ENCODE measurements around the gene MAP7D3.

The MAP7D3 gene

GRCh38 chrX:136237074-136237473 lies 14.1 kb downstream of the MAP7D3 start:
- Histone ChIP-seq H3K4me1 (ENCODE audit: control insufficient read depth, insufficient read depth, low read length) (no peaks in the 10 kb centered on the region), H3K36me3 (ENCODE audit: control insufficient read depth in 2 of 2, insufficient read depth in 1 of 2, low read length in 2 of 2) (peaks cover 26 to 42% of the 10 kb centered on the region in 2 experiments), H3K27ac (ENCODE audit: extremely low read depth, low read depth, low read length) (no peak overlapping the region), H3K9me3 (ENCODE audit: control insufficient read depth, insufficient read depth, low read depth, low read length) (no peaks in the 10 kb centered on the region), H3K4me3 (ENCODE audit: low read depth, low read length) (no peak overlapping the region)
- TF ChIP-seq ZNF48 (tag by site-specific recombination; IDR thresholded peaks at IDR 0.05) (no peak), ZBTB10 (tag by site-specific recombination; IDR thresholded peaks at IDR 0.05) (no peak), ZFHX2 (tag by site-specific recombination; conservative IDR thresholded peaks at IDR 0.05) (no peak), ZNF654 (tag by site-specific recombination; IDR thresholded peaks at IDR 0.05; ENCODE audit: low read depth) (no peak), AEBP2 (tag by site-specific recombination; IDR thresholded peaks at IDR 0.05; ENCODE audit: borderline replicate concordance) (no peak), ZNF747 (tag by site-specific recombination; IDR thresholded peaks at IDR 0.05) (no peak), RBAK (tag by site-specific recombination; IDR thresholded peaks at IDR 0.05) (no peak), ZNF792 (tag by site-specific recombination; IDR thresholded peaks at IDR 0.05) (no peak), ZNF488 (tag by site-specific recombination; IDR thresholded peaks at IDR 0.05) (no peak), ZNF23 (tag by site-specific recombination; IDR thresholded peaks at IDR 0.05; ENCODE audit: borderline replicate concordance) (no peak), ZNF677 (tag by site-specific recombination; IDR thresholded peaks at IDR 0.05) (no peak), PRDM2 (tag by site-specific recombination; IDR thresholded peaks at IDR 0.05; ENCODE audit: borderline replicate concordance) (no peak), ZSCAN16 (tag by site-specific recombination; IDR thresholded peaks at IDR 0.05) (no peak), KLF1 (tag by site-specific recombination; IDR thresholded peaks at IDR 0.05) (no peak)
- TF ChIP-seq, protein P1, sequence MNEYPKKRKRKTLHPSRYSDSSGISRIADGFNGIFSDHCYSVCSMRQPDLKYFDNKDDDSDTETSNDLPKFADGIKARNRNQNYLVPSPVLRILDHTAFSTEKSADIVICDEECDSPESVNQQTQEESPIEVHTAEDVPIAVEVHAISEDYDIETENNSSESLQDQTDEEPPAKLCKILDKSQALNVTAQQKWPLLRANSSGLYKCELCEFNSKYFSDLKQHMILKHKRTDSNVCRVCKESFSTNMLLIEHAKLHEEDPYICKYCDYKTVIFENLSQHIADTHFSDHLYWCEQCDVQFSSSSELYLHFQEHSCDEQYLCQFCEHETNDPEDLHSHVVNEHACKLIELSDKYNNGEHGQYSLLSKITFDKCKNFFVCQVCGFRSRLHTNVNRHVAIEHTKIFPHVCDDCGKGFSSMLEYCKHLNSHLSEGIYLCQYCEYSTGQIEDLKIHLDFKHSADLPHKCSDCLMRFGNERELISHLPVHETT (tag by site-specific recombination; IDR thresholded peaks at IDR 0.05) = no peak
- TF ChIP-seq, protein P2, sequence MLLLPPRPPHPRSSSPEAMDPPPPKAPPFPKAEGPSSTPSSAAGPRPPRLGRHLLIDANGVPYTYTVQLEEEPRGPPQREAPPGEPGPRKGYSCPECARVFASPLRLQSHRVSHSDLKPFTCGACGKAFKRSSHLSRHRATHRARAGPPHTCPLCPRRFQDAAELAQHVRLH (tag by site-specific recombination; IDR thresholded peaks at IDR 0.05) = no peak
- ChIA-PET POLR2A (no interaction called here), CTCF (interaction anchor here (1.3 kb wide), 1 partner anchor 209 kb away, joined by 3 read pairs; no protein-coding TSS in a partner anchor)

Measured in HEK293 (cell line).